Adrenal gland (tissue), 12 donors: Measurements from ENCODE around the gene EIF1AD. TPM values are rescaled to one million over a fixed set of nuclear protein-coding genes. Genes with fewer than 3 reads are reported as not detected.

ENCODE experiments used
- DNase-seq, 7 donors: peaks; one replicate each; pipeline ENCODE4 v3.0.0-alpha.2; 2019 to 2020
- H3K27ac ChIP-seq, 5 donors: fragments of 200-600 bp; sonication (generic) in 4 of 5; 1 replicate in 3 of 5; 2 replicates in 2 of 5; pipeline versions ENCODE4 v1.5.1 to v1.8.0; 2016 to 2020; ENCODE audit warnings: mild to moderate bottlenecking in 1 of 5
- H3K27me3 ChIP-seq: fragments of 200-600 bp; 2 replicates; pipeline ENCODE4 v1.8.0; 2021
- H3K36me3 ChIP-seq, 2 donors: fragments of 200-600 bp; replicated peaks in 1 of 2; 1 replicate in 1 of 2; 2 replicates in 1 of 2; pipeline versions ENCODE4 v1.5.1 to v1.8.0; 2018 to 2022
- H3K4me1 ChIP-seq, 2 donors: fragments of 200-600 bp; replicated peaks in 1 of 2; 1 replicate in 1 of 2; 2 replicates in 1 of 2; pipeline versions ENCODE4 v1.5.1 to v1.8.0; 2018 to 2021
- H3K4me3 ChIP-seq, 4 donors: fragments of 200-600 bp; sonication (generic) in 3 of 4; one replicate each; pipeline ENCODE4 v1.5.1; 2016 to 2018
- H3K9me3 ChIP-seq, 3 donors: fragments of 200-600 bp; sonication (generic) in 1 of 3; replicated peaks in 1 of 3; 1 replicate in 2 of 3; 2 replicates in 1 of 3; pipeline versions ENCODE4 v1.5.1 to v1.8.0; 2016 to 2021
- CTCF ChIP-seq, 6 experiments: fragments of 450-650 bp in 4 of 6; fragments of 200-600 bp in 2 of 6; sonication (generic) in 1 of 6; IDR thresholded peaks; 1 replicate in 5 of 6; 2 replicates in 1 of 6; pipeline versions ENCODE4 v1.5.1 to v1.8.0; 2016 to 2021; ENCODE audit warnings: antibody characterized with exemption in 6 of 6, mild to moderate bottlenecking in 2 of 6, moderate library complexity in 1 of 6
- POLR2A ChIP-seq, 2 donors: fragments of 450-650 bp; IDR thresholded peaks; one replicate each; pipeline ENCODE4 v1.6.1; 2017; ENCODE audit warnings: antibody characterized with exemption in 2 of 2, mild to moderate bottlenecking in 2 of 2, moderate library complexity in 1 of 2
- WGBS, 4 donors: extraction: QIAGEN DNeasy Blood & Tissue Kit in 2 of 4; methylation state at CpG; one replicate each; pipeline versions ENCODE4 v1.1.5 to v1.1.7; 2013 to 2017; 5-methylcytosine and 5-hydroxymethylcytosine counted together
- intact Hi-C, 2 donors: fragments of 100-400 bp; cut with DNase I; formaldehyde crosslinking; loops; one replicate each; pipeline versions ENCODE4 v1.14.1 to v1.15.0; 2022 to 2023
- polyA plus RNA-seq, 3 donors: library from polyadenylated mRNA; stranded (reverse); fragments of 200-250 nt in 2 of 3; fragments of 350-450 nt in 1 of 3; fragmentation: Illumina TruSeq in 1 of 3; extraction: RNeasy Lipid Tissue Mini Kit (QIAGEN cat#74804) in 1 of 3; gene quantifications; one replicate each; pipeline ENCODE4 v1.2.3, GENCODE V29; 2013 to 2014
- total RNA-seq, 9 donors: library from RNA; depleted of rRNA in 4 of 9; stranded (reverse); fragments of >200 nt in 4 of 9; fragments of 120-200 nt in 1 of 9; fragmentation: NEBNext Ultra II Directional in 1 of 9; extraction: Animal tissue kit (Norgen Biotek cat#: 25700) in 1 of 9; gene quantifications; one replicate each; pipeline versions ENCODE4 v1.1.0 to v1.2.4, GENCODE V29; 2013 to 2023
- donor health status: healthy with polysubstance abuse.
- donor health status: Bipolar disorder and iron deficiency.
- donor health status: DM: yes; HTN: yes; CAD: no.
- donor health status: DM: no; HTN: no; CAD: no.
- donor health status: DM: no; HTN: no; CAD: no.
- donor health status: DM: yes; HTN: yes; CAD: no.

The EIF1AD gene
- total and polyA plus RNA-seq, 12 donors, result 15.5 to 49.0 (median 29.6) TPM

GRCh38 chr11:66015454-66015881 lies 13.5 kb upstream of the EIF1AD start:
- Histone ChIP-seq H3K27ac (peak overlapping the region in 1 of 5 donors; percentile 40), H3K27me3 (peaks cover 11% of the 10 kb centered on the region), H3K4me1 (peaks cover 0 to 8% of the 10 kb centered on the region in 2 donors), H3K36me3 (no peaks in the 10 kb centered on the region), H3K9me3 (no peaks in the 10 kb centered on the region), H3K4me3 (no peak overlapping the region)
- 67 to 95% (median 87%) methylated on average over 1 to 7 of the region's 7 CpGs for WGBS, 4 donors
- no peak for DNase-seq
- TF ChIP-seq POLR2A (IDR thresholded peaks at IDR 0.05) (no peak), CTCF (IDR thresholded peaks at IDR 0.05) (no peak)
- intact Hi-C loops, result no loop called here

DNA sequence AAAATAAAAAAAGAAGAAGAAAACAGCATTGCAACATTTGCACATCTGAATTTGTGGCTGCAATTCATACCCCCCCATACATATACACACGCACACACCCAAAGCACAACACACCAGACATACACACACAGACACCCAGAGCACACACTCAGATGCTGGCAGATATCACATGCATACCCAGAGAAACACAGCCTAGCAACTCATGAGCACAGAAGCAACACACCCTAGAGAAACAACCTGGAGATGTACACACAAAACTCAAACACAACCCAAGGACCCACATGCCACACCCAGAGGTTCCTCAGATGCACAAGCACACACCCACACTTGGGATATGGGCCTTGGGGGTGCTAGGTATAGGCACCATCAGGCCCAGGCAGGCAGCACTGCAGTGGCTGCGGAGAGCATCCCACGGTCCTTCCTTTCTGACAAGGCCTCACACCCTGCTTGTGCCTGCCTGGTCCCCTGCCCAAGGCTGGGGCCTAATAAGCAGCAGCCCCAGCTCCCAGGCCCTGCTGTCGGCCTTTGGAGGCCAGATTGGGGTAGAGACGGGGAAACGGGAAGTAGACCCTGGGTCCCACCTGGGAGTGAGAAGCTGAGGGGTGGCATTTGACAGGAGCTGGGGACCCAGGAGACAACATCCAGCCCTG lies 13.0 kb upstream of the EIF1AD start:
- H3K9me3 ChIP-seq, result no peaks in the 10 kb centered on the region
- H3K36me3 ChIP-seq, result no peaks in the 10 kb centered on the region
- TF ChIP-seq POLR2A (IDR thresholded peaks at IDR 0.05) (no peak), CTCF (IDR thresholded peaks at IDR 0.05) (no peak)
- no peak overlapping the region for H3K4me3 ChIP-seq
- peaks cover 11% of the 10 kb centered on the region for H3K27me3 ChIP-seq
- DNase-seq, result no peak
- intact Hi-C loops, result no loop called here
- 78 to 92% (median 87%) methylated on average over 2 to 6 of the region's 6 CpGs for WGBS, 4 donors
- peaks cover 0 to 8% of the 10 kb centered on the region in 2 donors for H3K4me1 ChIP-seq
- H3K27ac ChIP-seq, result no peak overlapping the region

GRCh38 chr11:66013762-66014100 lies 11.8 kb upstream of the EIF1AD start:
- peaks cover 0 to 8% of the 10 kb centered on the region in 2 donors for H3K4me1 ChIP-seq
- H3K4me3 ChIP-seq, result no peak overlapping the region
- intact Hi-C loops, result no loop called here
- DNase-seq, result no peak
- H3K27ac ChIP-seq, result no peak overlapping the region
- TF ChIP-seq POLR2A (IDR thresholded peaks at IDR 0.05) (no peak), CTCF (IDR thresholded peaks at IDR 0.05) (no peak)
- WGBS, 4 donors, result 62 to 77% (median 69%) methylated on average over 6 to 7 of the region's 7 CpGs; no CpG with 5 or more reads in 1 of the 4 donors
- peaks cover 11% of the 10 kb centered on the region for H3K27me3 ChIP-seq
- no peaks in the 10 kb centered on the region for H3K36me3 ChIP-seq
- H3K9me3 ChIP-seq, result no peaks in the 10 kb centered on the region

DNA sequence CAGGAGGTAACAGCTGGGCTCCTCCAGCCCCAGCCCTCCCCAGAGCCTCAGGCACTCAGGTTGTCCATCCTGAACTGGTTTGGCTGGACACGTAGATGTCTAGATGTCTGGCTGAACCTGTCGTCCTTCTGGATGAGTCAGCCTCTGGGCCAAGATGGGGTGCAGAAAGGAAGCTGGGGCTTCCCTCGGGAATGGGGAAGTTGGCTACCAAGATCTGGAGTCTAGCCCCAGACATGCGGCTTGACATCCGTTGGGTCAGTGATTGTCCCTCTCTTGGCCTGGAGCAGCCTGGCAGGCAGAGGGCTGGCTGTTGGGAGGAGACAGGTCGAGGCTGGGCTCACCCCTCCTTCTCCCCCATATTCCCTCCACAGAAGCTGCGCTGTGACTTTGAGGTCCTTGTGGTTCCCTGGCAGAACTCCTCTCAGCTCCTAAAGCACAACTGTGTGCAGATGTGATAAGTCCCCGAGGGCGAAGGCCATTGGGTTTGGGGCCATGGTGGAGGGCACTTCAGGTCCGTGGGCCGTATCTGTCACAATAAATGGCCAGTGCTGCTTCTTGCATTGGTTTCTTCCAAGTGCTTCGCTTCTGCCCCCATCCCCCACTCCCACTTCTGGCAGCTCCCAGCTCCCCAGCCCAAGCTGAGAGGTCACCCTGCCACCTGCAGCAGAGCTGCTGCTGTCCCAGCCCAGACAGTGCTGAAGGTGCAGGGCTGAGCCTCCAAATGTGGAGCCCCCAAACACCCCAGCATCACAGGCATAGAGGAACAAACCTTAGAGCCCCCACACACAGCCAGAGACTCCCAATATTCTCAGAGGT lies 11.2 kb upstream of the EIF1AD start:
- TF ChIP-seq POLR2A (IDR thresholded peaks at IDR 0.05), result no peak
- TF ChIP-seq CTCF (IDR thresholded peaks at IDR 0.05), result no peak
- no peaks in the 10 kb centered on the region for H3K9me3 ChIP-seq
- no peaks in the 10 kb centered on the region for H3K36me3 ChIP-seq
- no peak overlapping the region for H3K4me3 ChIP-seq
- DNase-seq, result peak in 1 of 7 donors; percentile 29
- no peak overlapping the region for H3K27ac ChIP-seq
- WGBS, 4 donors, result 48 to 70% (median 57%) methylated on average over 4 to 12 of the region's 12 CpGs
- peaks cover 0 to 8% of the 10 kb centered on the region in 2 donors for H3K4me1 ChIP-seq
- intact Hi-C loops, result no loop called here
- H3K27me3 ChIP-seq, result peaks cover 11% of the 10 kb centered on the region
